ENCODE results near the gene SCT. TPM values are rescaled to one million over a fixed set of nuclear protein-coding genes. Genes with fewer than 3 reads are reported as not detected.

SCT gene
- total and polyA plus RNA-seq, 2 of the 8 experiments (the other 6 are each of a cell fraction or from before 2014, with no cell fraction given): 1.7 to 2.0 TPM

DNA sequence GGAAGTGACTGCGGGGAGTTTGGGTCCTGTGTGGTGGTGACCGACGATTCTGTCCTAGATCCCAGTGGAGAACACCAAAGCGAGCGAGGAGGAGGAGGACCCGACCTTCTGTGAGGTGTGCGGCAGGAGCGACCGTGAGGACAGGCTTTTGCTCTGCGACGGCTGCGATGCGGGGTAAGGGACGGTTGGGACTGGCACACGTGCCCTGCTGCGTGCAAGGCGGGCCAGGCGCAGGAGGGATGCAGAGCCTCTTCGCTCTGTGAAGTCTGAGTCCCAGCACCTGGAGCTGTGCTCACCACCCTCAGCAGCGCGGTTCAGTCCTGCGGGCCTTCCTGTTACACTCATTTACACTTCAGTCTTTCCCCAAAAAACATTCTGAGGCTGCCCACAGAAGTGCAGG is 34.5 kb downstream of the SCT start:
- POLR2A ChIA-PET (ENCODE audit: partially characterized antibody): no interaction called here
- H2AK5ac ChIP-seq (ENCODE audit: low read depth, low read length): no peak overlapping the region
- H3K4me2 ChIP-seq (ENCODE audit: insufficient read depth in 1 of 2, low read depth in 2 of 2, low read length in 2 of 2): no peak overlapping the region
- H3K9me3 ChIP-seq (ENCODE audit: insufficient read depth in 2 of 2, low read depth in 1 of 2, low read length in 1 of 2): no peaks in the 10 kb centered on the region
- no peaks in the 10 kb centered on the region for H3K23me2 ChIP-seq (ENCODE audit: low read depth, low read length)
- H2BK5ac ChIP-seq (ENCODE audit: low read depth, low read length): no peak overlapping the region
- no peak overlapping the region for H2BK15ac ChIP-seq (ENCODE audit: low read length)
- no peak overlapping the region for H2BK120ac ChIP-seq (replicated peaks; ENCODE audit: low read depth, low read length)
- WGBS, 2 experiments (ENCODE audit: extremely low coverage in 1 of 2, insufficient coverage in 1 of 2, insufficient read length in 1 of 2, insufficient replicate concordance in 2 of 2, low coverage in 1 of 2, low lambda C conversion rate in 2 of 2, missing lambda C conversion rate in 1 of 2): 95% methylated on average over 22 of the region's 22 CpGs; no CpG with 5 or more reads in 1 of the 2 experiments
- no peaks in the 10 kb centered on the region; a peak in 1 of 4 replicates for H3K79me2 ChIP-seq (ENCODE audit: control insufficient read depth in 1 of 2, insufficient read depth in 2 of 2, low read length in 2 of 2)
- DNase-seq (ENCODE audit: low read depth in 1 of 2, low spot score in 2 of 2) (no peak), FAIRE-seq (no peak)
- H3K36me3 ChIP-seq (ENCODE audit: control insufficient read depth in 2 of 4, insufficient read depth in 4 of 4, low read length in 3 of 4): peaks cover 18 to 62% (median 49%) of the 10 kb centered on the region in 4 experiments
- no peak overlapping the region for H3K9ac ChIP-seq (replicated peaks in 1 of 4; ENCODE audit: extremely low read depth in 1 of 4, low read depth in 3 of 4, low read length in 3 of 4)
- no peak overlapping the region for H4K91ac ChIP-seq (replicated peaks; ENCODE audit: insufficient read length, low read length)
- no peak overlapping the region for H3K18ac ChIP-seq (ENCODE audit: extremely low read depth, low read length)
- no peaks in the 10 kb centered on the region for H3K4me1 ChIP-seq (replicated peaks in 1 of 4; ENCODE audit: control insufficient read depth in 3 of 4, insufficient read depth in 4 of 4, low read length in 3 of 4)
- no peak overlapping the region for H3K23ac ChIP-seq (ENCODE audit: insufficient read length)
- CTCF ChIA-PET (ENCODE audit: partially characterized antibody): no interaction called here
- H3K14ac ChIP-seq (ENCODE audit: insufficient read length): no peak overlapping the region
- no peaks in the 10 kb centered on the region for H3K27me3 ChIP-seq (replicated peaks in 1 of 4; ENCODE audit: control insufficient read depth in 3 of 4, extremely low read depth in 1 of 4, insufficient read depth in 3 of 4, low read length in 3 of 4)
- no peak overlapping the region for H3K4ac ChIP-seq (replicated peaks; ENCODE audit: insufficient read length, low read depth, low read length)
- H2BK20ac ChIP-seq (ENCODE audit: low read length): no peak overlapping the region
- H3K56ac ChIP-seq (replicated peaks; ENCODE audit: insufficient read length, low read depth, low read length): no peak overlapping the region
- no peak overlapping the region for H4K8ac ChIP-seq (ENCODE audit: extremely low read depth, insufficient read depth, low read length)
- H2BK12ac ChIP-seq (ENCODE audit: low read depth, low read length): no peak overlapping the region
- H3K79me1 ChIP-seq (ENCODE audit: low read depth, low read length): peaks cover 6% of the 10 kb centered on the region; the same call in 1 of the 2 replicates
- no peak overlapping the region for H3K27ac ChIP-seq (ENCODE audit: low read depth, low read length)
- H4K5ac ChIP-seq (ENCODE audit: insufficient read length, low read depth, low read length): no peak overlapping the region
- H2AFZ ChIP-seq (ENCODE audit: low read length): no peak overlapping the region
- H3K4me3 ChIP-seq (ENCODE audit: extremely low read depth in 1 of 4, insufficient read depth in 2 of 4, low read depth in 3 of 4, low read length in 4 of 4): no peak overlapping the region
- H4K20me1 ChIP-seq (replicated peaks in 1 of 2; ENCODE audit: control insufficient read depth in 1 of 2, insufficient read depth in 2 of 2, low read length in 2 of 2): peaks cover 8 to 14% of the 10 kb centered on the region in 2 experiments
- TF ChIP-seq KDM5A (IDR thresholded peaks at IDR 0.05; ENCODE audit: low read length) (no peak), RAD21 (IDR thresholded peaks at IDR 0.05 in 1 of 2, conservative IDR thresholded peaks at IDR 0.05 in 1 of 2; ENCODE audit: low read depth in 2 of 2, low read length in 2 of 2) (no peak), RBBP5 (IDR thresholded peaks at IDR 0.05; ENCODE audit: borderline replicate concordance, low read depth, low read length) (no peak), HDAC6 (IDR thresholded peaks at IDR 0.05; ENCODE audit: low read depth, low read length) (no peak), TAF1 (IDR thresholded peaks at IDR 0.05; ENCODE audit: low read depth, low read length) (no peak), PHF8 (conservative IDR thresholded peaks at IDR 0.05; ENCODE audit: low read depth, low read length) (no peak), CEBPB (IDR thresholded peaks at IDR 0.05; ENCODE audit: low read depth, low read length) (no peak), SP1 (IDR thresholded peaks at IDR 0.05; ENCODE audit: low read depth, low read length) (no peak), SIN3A (conservative IDR thresholded peaks at IDR 0.05 in 1 of 2, IDR thresholded peaks at IDR 0.05 in 1 of 2; ENCODE audit: low read depth in 1 of 2, low read length in 2 of 2) (no peak), BRCA1 (IDR thresholded peaks at IDR 0.05; ENCODE audit: low read depth, low read length) (no peak), POLR2AphosphoS5 (IDR thresholded peaks at IDR 0.05; ENCODE audit: low read depth, low read length) (no peak), CHD2 (IDR thresholded peaks at IDR 0.05; ENCODE audit: low read length) (no peak), KDM4A (IDR thresholded peaks at IDR 0.05; ENCODE audit: low read depth, low read length, severe bottlenecking) (no peak), RNF2 (IDR thresholded peaks at IDR 0.05; ENCODE audit: borderline replicate concordance, low read depth, low read length, missing control alignments, poor library complexity, severe bottlenecking) (no peak), NRF1 (IDR thresholded peaks at IDR 0.05; ENCODE audit: low read depth, low read length) (no peak)
